Measurements from ENCODE around the gene JAZF1. TPM values are rescaled to one million over a fixed set of nuclear protein-coding genes. Genes with fewer than 3 reads are reported as not detected.

JAZF1 gene
- total RNA-seq, 2 donors from 2014 or later, result 9.3 to 37.4 TPM

DNA sequence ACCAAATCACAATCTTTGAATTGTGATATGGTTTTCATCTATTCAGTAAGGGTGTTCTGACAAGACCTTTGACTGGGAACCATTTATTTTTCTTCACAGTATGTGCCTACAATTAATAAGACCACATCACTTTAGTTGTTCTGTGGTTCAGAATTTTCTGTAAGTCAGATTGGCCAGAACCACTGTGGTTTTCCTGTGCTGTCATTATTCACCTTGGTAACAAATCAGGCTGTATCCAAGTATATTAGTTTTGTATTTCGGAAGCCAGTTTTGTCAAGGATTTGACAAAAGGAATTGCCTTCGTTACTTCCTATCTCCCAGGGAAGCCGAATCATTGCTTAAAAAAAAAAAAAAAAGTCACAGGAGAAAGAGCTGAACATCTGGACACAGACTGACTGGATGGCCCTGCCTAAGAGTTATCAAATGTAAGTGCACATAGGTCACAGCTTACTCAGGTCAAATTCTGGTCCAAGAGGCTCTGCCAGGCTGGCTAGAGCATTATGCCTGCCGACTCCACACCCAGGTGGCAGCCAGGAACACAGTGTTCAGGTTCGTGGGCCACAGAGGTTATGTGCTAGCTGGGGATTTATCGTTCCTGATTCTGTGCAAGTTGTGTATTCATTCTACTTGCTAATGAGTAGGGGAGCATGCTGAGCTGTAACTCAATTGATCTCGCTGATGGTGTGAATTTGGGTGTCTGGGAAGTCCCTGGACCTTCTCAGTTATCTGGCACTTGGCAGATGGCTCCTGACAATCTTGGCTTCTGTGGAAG, 175.3 kb downstream of the JAZF1 start:
- Histone ChIP-seq H3K36me3 (no peaks in the 10 kb centered on the region), H3K27ac (no peak overlapping the region), H3K4me1 (replicated peaks) (no peaks in the 10 kb centered on the region), H3K9me3 (no peaks in the 10 kb centered on the region), H3K27me3 (replicated peaks; ENCODE audit: insufficient read depth) (no peaks in the 10 kb centered on the region), H3K4me3 (no peak overlapping the region)
- TF ChIP-seq POLR2A (IDR thresholded peaks at IDR 0.05), result no peak
- TF ChIP-seq POLR2AphosphoS5 (IDR thresholded peaks at IDR 0.05), result no peak
- TF ChIP-seq, protein P1, sequence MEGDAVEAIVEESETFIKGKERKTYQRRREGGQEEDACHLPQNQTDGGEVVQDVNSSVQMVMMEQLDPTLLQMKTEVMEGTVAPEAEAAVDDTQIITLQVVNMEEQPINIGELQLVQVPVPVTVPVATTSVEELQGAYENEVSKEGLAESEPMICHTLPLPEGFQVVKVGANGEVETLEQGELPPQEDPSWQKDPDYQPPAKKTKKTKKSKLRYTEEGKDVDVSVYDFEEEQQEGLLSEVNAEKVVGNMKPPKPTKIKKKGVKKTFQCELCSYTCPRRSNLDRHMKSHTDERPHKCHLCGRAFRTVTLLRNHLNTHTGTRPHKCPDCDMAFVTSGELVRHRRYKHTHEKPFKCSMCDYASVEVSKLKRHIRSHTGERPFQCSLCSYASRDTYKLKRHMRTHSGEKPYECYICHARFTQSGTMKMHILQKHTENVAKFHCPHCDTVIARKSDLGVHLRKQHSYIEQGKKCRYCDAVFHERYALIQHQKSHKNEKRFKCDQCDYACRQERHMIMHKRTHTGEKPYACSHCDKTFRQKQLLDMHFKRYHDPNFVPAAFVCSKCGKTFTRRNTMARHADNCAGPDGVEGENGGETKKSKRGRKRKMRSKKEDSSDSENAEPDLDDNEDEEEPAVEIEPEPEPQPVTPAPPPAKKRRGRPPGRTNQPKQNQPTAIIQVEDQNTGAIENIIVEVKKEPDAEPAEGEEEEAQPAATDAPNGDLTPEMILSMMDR (IDR thresholded peaks at IDR 0.05), result no peak
- intact Hi-C loops (cut with DNase I), result no loop called here
- WGBS, result 67% methylated on average over 7 of the region's 7 CpGs
- no peak for DNase-seq (ENCODE audit: low spot score)

DNA sequence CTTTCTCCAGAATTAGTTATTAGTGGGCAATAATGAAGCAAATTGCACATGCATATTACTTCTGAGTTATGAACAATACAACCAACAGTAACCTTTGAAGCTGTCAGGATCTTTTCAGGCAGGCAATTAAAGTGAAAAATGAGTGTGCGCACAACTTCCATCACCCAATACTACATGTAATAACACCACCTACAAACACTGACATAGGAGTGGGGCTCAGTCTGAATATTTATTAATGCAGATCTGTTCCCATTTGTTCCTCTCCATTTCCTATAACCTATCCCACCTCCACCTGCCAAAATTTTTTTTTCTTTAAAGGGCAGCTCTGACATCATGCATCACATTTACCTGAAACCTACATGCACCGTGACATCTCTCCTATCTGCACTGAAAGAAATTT, 177.2 kb downstream of the JAZF1 start:
- no peak overlapping the region for H3K4me3 ChIP-seq
- no peaks in the 10 kb centered on the region for H3K9me3 ChIP-seq
- 92% methylated on average over 2 of the region's 2 CpGs for WGBS
- H3K4me1 ChIP-seq (replicated peaks), result peaks cover 7% of the 10 kb centered on the region
- DNase-seq (ENCODE audit: low spot score), result no peak
- TF ChIP-seq POLR2A (IDR thresholded peaks at IDR 0.05) (no peak), POLR2AphosphoS5 (IDR thresholded peaks at IDR 0.05) (no peak)
- TF ChIP-seq, protein P1 (IDR thresholded peaks at IDR 0.05), result no peak
- no peak overlapping the region for H3K27ac ChIP-seq
- no peaks in the 10 kb centered on the region for H3K27me3 ChIP-seq (replicated peaks; ENCODE audit: insufficient read depth)
- intact Hi-C loops (cut with DNase I), result no loop called here
- no peaks in the 10 kb centered on the region for H3K36me3 ChIP-seq

DNA sequence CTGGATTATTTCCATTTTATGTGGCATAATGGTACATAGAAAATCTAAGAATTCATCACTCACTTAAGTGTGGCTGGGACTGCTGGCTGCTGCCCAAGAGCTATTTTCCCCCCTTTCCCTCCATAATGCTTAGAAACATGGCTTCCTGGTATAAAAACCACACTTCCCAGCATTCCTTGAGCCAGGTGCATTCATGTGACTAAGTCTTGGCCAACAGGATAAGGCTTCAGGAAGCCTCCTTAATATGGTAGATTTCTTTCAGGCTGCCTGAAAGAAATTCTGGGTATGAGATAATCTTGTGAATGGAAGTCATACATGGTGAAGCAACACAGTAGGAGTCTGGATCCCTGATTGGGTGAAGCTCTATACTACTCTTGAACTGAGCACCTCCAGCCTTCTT, 178.0 kb downstream of the JAZF1 start:
- Histone ChIP-seq H3K27me3 (replicated peaks; ENCODE audit: insufficient read depth) (no peaks in the 10 kb centered on the region), H3K4me1 (replicated peaks) (peaks cover 7% of the 10 kb centered on the region), H3K27ac (no peak overlapping the region), H3K9me3 (no peaks in the 10 kb centered on the region), H3K36me3 (no peaks in the 10 kb centered on the region), H3K4me3 (no peak overlapping the region)
- no peak for DNase-seq (ENCODE audit: low spot score)
- TF ChIP-seq, protein P1 (IDR thresholded peaks at IDR 0.05), result no peak
- no peak for TF ChIP-seq POLR2AphosphoS5 (IDR thresholded peaks at IDR 0.05)
- TF ChIP-seq POLR2A (IDR thresholded peaks at IDR 0.05), result no peak
- intact Hi-C loops (cut with DNase I), result no loop called here

DNA sequence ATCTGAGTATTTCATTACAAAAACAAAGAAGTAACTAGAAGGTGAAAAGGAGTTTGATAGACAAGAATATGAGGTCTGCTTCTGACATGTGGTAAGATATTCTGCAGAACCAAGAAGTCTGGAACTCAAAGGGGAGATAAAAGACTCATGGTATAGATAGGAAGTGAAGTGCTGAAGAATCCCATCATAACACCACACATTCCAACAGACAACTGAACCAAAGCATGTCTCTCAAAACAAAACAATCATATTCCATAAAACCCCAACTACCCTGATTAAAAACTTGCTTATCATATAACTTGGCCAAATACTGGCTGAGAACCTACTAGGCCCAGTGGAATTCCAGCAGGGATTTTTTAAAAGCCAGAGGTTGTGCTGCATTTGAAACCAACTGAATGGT, 178.7 kb downstream of the JAZF1 start:
- H3K27me3 ChIP-seq (replicated peaks; ENCODE audit: insufficient read depth), result no peaks in the 10 kb centered on the region
- intact Hi-C loops (cut with DNase I), result no loop called here
- TF ChIP-seq, protein P1 (IDR thresholded peaks at IDR 0.05), result no peak
- TF ChIP-seq POLR2AphosphoS5 (IDR thresholded peaks at IDR 0.05) (no peak), POLR2A (IDR thresholded peaks at IDR 0.05) (no peak)

DNA sequence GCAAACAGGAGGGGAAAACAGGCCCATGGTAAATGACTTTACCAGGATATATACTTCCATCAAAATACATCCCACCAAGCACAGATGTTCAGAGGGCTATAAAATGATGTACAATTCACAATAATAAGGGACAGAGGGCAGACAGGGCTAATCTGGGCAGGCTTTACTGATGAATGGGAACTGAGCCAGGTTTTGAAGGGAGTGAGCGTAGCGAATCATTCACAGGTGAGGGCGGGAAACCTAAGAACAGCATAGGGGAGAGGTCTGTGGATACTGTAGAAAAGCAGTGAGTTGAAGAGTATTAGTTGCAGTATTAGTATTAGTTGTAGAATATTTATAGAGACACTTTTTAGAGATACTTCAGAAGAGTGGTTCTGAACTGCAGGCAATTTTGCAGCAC, 180.8 kb downstream of the JAZF1 start:
- 90% methylated on average over 3 of the region's 3 CpGs for WGBS
- intact Hi-C loops (cut with DNase I), result no loop called here
- H3K36me3 ChIP-seq, result no peaks in the 10 kb centered on the region

More for the DNA sequence above, 178.7 kb downstream of the JAZF1 start:
- no peak overlapping the region for H3K27ac ChIP-seq
- H3K4me1 ChIP-seq (replicated peaks), result peaks cover 7% of the 10 kb centered on the region
- no peaks in the 10 kb centered on the region for H3K9me3 ChIP-seq
- no peak overlapping the region for H3K4me3 ChIP-seq
- DNase-seq (ENCODE audit: low spot score), result no peak
- no peaks in the 10 kb centered on the region for H3K36me3 ChIP-seq

More for the DNA sequence above, 180.8 kb downstream of the JAZF1 start:
- TF ChIP-seq POLR2AphosphoS5 (IDR thresholded peaks at IDR 0.05), result no peak
- no peak for TF ChIP-seq POLR2A (IDR thresholded peaks at IDR 0.05)
- TF ChIP-seq, protein P1 (IDR thresholded peaks at IDR 0.05), result no peak
- Histone ChIP-seq H3K9me3 (no peaks in the 10 kb centered on the region), H3K4me1 (replicated peaks) (peaks cover 8% of the 10 kb centered on the region), H3K4me3 (no peak overlapping the region), H3K27ac (no peak overlapping the region), H3K27me3 (replicated peaks; ENCODE audit: insufficient read depth) (no peaks in the 10 kb centered on the region)
- DNase-seq (ENCODE audit: low spot score), result no peak

Data from prostate gland (tissue), 2 donors.